Stimulated activated CD4-positive, alpha-beta T cell treated with anti-CD3 and anti-CD28 coated beads, Interleukin-1b, Interleukin-23, amount 100 ng/mL, for 48 hours (primary cell): ENCODE measurements around the gene PRKN.

Experiments used
- DNase-seq: peaks from one replicate; pipeline ENCODE4 v3.0.0-alpha.2; 2020

PRKN gene

DNA sequence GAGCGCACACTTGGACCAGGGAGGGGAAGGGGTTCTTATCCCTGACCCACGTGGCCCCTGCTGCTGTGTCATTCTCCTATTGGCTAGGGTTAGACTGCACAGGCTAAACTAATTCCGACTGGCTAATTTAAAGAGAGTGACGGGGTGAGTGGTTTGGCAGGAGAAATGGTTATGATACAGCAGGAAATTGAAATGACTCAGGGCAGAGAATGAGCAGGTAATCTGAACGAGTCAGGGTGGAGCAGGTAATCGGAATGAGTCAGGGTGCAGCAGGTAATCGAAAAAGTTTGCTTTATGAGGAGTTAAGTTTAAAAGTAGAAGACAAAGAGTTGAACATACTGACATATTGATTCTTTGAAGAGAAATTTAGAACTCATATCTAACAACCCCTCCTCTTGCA lies 1417.8 kb downstream of the PRKN start:
- peak; percentile 9 for DNase-seq

DNA sequence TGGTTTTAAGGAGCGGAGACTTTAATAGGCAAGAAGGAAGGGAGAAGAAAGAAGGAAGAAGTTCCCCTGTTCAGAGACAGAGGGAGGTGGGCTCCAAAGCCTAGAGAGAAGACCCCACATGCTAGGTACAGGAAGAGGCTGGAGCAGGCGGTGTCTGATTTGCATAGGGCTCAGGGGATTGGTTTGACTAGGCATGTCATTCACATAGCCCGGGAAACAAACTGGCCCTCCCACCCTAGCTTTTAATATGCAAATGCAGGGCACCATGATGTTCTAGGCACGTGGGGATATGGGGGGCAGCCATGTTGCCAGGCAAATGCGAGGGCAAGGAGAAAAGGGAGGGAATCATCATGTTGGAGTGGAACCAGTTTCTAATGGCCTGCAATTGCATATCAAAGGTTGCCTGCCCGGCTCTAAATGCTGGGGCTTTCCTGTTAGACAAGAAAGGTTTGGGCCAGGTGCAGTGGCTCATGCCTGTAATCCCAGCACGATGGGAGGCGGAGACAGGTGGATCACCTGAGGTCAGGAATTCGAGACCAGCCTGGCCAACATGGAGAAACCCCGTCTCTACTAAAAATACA lies 1419.4 kb downstream of the PRKN start:
- no peak for DNase-seq

DNA sequence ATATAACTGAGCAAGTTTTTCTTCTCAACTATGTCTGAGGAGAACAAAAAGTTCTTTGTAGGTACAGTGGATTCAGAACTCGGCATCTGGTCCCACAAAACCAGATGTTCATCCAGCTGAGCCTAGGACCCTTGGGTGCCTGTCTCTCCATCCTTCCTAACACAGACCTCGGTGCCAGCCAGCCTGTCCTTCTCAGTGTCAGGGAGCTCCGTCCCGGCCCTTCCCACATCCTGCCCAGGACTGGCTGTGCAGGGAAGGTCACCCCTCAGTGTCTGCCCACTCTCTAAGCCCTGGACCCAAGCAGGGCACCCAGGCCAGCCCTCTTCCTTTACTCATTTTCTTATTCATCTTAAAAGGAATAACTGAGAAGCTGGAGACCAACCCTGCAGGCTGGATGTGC lies 1421.7 kb downstream of the PRKN start:
- no peak for DNase-seq

DNA sequence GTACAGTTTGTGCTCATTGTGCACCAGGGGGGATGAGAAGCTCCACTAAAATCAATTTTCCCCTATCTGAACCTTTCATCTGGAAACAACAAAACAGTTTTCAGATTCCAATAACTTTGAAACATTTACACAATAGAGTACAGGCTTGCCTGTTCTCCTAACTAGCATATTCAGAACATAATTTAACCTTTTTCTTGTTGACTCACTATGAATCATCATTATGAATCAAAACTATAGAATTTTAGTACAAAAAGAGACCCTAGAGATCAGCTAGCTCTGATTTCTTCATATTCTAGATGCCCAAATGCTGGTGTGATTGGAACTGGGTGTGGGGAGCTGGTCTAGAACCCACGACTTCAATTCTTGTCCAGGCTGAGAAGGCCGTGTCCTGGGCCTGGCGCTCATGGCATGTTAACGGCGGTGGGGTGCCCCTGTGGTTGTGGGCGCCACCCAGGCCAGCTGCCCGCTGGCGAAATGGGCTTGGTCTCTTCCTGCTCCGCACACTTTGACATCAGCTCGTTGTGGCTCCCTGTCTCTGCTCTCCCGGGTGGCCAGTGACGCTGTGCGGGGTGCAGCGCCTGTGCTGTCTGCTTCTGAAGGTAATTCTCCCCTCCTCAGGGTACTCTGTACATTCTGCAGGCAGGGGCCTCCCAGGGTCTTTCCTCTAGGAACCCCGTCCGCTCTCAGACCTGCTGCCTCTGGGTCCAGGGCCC lies 1423.8 kb downstream of the PRKN start:
- DNase-seq = no peak

DNA sequence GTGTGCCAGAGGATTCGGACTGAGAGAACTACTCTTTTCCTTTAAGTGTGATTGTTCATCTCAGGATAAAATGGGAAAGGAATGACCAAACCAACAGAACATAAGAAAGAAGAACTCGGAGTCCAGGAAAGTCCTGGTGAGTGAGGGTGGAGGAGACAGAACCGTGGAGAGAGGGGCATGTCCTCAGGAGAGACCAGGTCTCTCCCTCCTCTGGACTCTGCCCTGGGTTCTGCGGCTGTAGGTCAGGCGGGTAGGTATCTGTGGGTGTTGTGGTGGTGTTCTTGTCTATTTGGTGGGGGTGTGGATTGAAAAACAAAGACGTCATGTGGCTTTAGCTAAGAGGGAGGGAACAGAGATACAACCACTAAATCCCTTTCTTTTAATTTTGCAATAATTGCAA lies 1424.6 kb downstream of the PRKN start:
- no peak for DNase-seq

DNA sequence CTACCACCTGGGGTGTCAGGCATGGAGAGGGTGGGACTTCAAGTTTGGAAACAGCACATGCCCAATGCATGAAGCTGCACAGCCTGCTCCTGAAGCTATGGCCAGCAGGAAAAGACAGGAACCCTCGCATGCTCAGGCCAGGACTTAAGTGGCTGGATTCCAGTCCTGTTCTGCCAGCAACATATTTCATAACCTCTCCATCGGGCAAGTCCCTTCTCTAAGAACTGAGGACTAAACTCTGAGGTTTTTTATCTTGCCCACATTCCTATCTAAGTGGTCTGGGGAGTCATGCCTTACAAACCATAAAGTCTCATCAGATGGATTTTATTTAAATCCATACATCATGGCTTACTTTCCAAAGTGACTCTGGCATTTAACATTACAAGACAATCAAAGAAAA lies 1426.2 kb downstream of the PRKN start:
- no peak for DNase-seq

DNA sequence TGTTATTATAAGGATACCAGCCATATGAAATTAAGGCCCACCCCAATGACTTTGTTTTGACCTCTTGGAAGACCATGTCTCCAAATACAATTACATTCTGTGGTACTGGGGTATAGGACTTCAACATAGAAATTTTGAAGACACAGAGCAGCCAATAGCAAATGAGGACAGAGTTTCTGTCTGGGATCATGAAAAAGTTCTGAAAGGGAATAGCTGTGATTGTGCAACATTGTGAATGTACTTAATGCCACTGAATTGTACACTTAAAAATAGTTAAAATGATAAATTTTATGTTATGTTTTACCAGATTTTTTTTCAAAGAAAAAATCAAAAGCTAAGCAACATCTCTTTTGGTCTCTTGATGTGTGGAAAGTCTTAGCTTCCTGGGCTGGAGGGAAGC lies 1426.7 kb downstream of the PRKN start:
- DNase-seq = no peak

DNA sequence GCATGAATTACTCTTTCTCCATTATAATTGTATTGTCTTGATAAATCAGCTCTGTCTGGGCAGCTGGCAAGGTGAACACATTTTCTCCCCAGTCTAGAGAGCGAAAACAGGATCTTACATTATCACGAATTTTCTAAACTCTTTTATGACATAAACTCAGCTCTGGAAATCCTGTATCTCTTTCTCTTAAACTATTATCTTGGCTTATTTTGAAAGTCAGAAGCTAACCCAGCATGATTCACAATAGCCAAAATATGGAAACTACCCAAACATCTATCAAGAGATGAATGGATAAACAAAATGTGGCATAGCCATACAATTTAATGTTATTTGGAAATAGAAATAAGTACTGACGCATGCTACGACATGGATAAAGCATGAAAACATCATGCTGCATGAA lies 1427.8 kb downstream of the PRKN start:
- no peak for DNase-seq
